GM18868 (cell line): Measurements from ENCODE around the gene FGR.
"Not testable (repeated sequence)": the region's sequence is repeated elsewhere in the genome, so short reads cannot be mapped to it uniquely, and the experiment has no call there.

Experiments
- ATAC-seq: cut with Tn5 transposase; IDR thresholded peaks from one replicate; pipeline ENCODE4 v1.9.1; 2021; ENCODE audit warnings: mild to moderate bottlenecking, moderate library complexity; ENCODE audit not compliant: unreplicated experiment

FGR gene

DNA sequence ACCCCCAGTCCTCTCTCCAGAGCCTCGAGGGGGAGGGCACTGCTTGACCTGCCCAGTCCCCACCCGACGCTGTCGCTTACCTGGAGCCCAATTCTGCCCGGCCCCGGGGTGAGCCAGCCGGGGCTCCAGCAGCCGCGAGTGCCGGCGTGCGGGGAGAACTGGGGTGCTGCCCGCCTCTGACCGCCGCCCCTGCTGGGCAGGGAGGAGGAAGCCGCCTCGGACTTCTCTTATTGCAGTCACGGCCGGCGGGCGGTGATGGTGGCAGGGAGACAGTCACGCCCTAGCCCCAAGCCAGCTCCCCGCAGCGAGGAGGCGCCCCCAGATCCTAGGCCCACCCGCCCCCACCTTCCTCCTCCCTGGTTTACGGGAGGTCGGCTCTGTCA, at the start of gene FGR:
TSS of gene FGR (minus strand) at position 201 of the 383 bp plus-strand sequence. CDS start 11,269 bp downstream, outside the sequence.
- ATAC-seq = no peak

DNA sequence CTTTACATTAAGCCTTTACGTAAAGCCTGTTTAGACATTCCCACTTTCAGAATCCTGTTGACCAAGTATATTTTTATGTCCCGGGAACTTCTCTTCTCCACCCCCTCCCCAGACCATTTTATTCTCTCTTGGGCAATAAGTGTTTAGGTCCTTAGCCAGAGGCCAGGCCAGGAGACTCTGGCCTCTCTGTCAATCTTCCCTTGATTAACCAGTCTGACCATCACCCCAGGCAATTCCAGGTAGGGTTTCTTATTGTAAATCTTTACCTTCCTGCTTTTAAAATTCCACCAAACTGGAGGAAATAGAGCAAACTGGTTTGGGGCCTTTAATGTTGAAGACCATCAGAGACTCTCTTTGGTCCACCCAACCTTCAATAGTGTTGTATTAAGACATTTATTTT, 49.2 kb upstream of the FGR start:
- ATAC-seq = no peak

DNA sequence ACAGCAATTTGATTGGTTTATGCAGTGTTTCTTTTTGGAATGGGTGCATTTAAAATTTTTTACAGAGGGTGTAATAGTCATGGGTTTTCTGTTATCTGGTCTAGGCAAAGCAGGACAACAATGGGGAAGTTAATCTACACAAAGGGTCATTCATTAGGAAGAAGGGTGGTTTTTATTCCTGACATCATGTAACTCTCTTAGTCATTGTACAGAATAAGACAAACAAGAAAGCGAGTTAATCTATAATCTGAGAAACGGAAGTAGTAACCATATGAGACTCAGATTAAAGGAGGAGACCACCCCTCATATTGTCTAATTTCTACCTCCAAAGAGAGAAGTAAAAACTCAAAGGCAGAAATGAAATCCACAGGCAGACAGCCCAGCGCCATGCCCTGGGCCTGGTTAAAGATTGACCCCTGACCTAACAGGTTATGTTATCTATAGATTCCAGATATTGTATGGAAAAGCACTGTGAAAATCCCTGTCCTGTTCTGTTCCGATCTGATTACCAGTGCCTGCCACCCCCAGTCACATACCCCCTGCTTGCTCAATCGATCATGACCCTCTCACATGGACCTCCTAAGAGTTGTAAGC, 47.5 kb upstream of the FGR start:
- no peak for ATAC-seq

DNA sequence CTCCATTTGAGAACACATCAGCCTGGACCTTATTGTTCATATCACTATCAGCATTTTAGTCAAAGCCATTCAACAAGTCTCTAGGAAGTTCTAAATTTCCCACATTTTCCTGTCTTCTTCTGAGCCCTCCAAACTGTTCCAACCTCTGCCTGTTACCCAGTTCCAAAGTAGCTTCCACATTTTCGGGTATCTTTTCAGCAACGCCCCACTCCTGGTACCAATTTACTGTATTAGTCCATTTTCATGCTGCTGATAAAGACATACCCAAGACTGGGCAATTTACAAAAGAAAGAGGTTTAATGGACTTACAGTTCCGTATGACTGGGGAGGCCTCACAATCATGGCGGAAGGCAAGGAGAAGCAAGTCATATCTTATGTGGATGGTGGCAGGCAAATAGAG, 46.6 kb upstream of the FGR start:
- not testable (repeated sequence) for ATAC-seq

DNA sequence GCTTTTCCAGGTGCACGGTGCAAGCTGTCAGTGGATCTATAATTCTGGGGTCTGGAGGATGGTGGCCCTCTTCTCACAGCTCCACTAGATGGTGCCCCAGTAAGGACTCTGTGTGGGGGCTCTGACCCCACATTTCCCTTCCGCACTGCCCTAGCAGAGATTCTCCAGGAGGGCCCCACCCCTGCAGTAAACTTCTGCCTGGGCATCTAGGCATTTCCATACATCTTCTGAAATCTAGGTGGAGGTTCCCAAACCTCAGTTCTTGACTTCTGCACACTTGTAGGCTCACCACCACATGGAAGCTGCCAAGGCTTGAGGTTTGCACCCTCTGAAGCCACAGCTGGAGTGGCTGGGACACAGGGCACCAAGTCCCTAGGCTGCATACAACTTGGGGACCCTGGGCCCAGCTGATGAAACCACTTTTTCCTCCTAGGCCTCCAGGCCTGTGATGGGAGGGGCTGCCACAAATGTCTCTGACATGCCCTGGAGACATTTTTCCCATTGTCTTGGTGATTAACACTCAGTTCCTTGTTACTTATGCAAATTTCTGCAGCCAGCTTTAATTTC, 45.3 kb upstream of the FGR start:
- not testable (repeated sequence) for ATAC-seq

DNA sequence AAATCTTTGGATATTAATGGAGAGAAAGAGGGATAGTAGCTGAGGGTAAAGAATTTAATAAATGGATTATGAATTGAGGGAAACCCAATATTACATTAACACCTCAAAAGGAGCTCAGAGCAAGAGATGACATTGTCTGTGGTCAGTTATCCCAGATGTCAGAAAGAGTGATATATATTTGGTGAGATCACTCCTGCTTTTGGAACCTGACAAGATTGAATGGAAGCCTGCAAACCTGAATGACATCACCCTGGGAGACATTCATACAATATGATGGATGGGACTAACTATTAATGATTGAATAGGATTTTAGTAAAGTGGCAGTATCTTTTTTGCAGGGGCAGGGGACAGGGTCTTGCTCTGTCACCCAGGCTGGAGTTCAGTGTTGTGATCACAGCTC, 43.8 kb upstream of the FGR start:
- ATAC-seq = no peak

DNA sequence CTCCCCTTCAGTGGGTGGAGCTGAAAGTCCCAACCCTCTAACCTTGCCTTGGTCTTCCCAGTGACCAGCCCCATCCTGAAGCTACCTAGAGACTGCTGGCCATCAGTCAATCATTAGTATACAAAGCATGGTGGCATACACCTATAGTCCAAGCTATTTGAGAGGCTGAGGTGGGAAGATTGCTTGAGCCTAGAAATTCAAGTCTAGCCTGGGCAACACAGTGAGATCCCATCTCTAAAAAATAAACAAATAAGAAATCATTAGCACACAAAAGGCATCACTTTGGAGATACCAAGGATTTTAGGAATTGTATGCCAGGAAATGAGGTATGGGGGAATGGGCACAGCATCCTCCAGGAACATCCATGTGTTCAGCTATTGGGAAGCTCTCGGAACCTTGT, 41.4 kb upstream of the FGR start:
- no peak for ATAC-seq

DNA sequence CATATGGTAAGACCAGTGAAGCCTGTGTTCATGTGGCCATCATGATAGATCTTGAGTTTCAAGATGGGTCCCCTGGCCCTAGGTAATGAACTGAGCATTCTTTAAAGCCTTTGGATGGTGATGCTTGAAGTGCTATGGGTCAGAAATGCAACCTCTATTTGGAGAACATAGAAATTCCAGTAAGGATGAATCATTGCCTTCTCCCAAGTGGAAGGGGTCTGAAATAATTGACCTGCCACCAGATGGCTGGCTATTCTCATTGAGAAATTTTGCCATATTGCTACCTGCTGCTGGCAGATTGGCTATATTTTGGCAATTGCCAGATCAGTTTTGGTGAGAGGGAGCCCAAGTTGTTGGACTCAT, 37.7 kb upstream of the FGR start:
- ATAC-seq = no peak

DNA sequence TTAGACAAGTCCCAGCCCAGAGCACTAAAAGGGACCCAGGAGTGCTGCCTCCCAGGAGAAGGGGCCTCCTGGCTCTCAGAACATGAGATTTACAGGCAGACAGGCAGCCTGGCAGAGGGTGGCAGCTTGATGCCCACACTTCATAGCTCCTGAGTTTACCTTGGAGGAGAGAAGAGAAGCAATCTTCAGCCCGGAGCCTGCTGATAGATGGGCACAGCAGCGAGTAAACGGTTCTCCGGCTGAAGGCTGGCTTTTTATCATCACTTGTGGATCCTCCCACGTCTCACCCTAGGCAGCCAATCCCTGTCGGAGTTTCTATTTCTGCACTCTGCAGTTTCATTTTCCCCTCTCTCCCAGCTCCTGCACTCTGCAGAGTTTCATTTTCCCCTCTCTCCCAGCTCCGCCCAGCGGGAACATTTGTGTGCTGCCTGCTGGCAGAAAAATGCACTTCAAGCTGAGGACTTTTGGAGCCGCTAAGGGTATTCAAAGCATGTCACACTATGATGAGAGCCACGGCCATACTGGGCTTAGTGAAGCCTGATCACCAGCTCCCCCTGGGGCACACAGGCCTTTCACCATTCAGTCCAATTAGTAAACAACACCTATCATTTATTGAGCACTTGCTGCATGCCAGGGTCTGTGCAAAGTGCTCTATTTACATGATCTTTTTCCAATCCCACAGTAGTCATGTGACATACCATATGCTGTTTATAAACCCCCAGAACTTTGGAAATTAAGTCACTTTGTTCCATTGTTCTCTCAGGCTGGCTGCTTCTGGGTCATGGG, 37.2 kb upstream of the FGR start, which contains the start of gene IFI6:
TSS of gene IFI6 (minus strand) at position 229 of the 786 bp plus-strand sequence. CDS start 2,878 bp downstream, outside the sequence.
- ATAC-seq = peak; percentile 80

DNA sequence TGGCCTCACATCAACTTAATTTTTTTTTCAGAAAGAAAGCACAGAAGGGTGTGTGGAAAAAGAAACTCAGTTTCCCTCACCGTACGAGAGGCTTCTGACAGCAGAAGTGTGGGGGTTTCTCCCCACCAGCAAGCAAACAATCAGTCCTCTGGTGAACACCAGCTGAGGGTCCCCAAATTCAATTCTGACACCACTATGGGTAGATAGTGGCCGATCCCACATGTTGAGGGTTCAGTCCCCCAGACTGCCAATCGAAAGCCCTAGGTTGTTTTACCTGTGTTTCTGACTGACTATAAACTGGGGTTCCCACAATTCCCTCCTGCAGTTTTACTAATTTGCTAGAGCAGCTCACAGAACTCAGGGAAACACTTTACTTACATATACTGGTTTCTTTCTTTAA, 34.9 kb upstream of the FGR start:
- no peak for ATAC-seq

DNA sequence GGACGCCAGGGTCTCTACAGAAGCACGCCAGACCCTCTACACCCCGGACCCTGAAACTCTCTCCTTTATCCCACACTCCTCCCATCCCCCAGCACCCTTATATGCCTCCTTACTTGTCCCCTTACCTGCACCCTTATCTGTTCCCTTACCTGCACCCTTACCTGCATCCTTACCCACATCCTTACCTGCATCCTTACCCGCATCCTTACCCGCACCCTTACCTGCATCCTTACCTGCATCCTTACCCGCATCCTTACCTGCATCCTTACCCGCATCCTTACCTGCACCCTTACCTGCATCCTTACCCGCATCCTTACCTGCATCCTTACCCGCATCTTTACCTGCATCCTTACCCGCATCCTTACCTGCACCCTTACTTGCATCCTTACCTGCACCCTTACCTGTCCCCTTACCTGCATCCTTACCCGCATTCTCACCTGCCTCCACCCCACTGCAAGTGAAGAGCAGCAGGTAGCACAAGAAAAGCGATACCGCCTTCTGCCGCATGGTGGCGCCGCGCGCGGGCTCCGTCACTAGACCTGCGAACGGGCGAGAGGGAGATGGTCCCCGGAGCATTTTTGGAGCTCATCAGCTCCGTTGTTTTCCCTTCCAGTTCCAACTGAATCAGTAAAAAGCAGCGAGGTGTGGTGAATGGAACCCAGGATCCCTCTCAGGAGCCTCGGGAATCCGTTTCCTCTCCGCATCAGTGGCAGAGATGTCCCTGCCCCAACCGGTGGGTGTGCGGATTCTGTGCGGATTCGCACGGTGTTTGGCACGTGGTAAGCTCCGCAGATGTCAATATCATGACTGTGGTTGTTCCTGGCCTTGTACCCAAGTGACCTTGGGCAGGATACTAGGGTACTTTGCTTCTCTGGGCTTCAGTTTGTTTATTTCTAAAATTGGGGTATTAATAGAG, 34.1 kb upstream of the FGR start:
- no peak for ATAC-seq

DNA sequence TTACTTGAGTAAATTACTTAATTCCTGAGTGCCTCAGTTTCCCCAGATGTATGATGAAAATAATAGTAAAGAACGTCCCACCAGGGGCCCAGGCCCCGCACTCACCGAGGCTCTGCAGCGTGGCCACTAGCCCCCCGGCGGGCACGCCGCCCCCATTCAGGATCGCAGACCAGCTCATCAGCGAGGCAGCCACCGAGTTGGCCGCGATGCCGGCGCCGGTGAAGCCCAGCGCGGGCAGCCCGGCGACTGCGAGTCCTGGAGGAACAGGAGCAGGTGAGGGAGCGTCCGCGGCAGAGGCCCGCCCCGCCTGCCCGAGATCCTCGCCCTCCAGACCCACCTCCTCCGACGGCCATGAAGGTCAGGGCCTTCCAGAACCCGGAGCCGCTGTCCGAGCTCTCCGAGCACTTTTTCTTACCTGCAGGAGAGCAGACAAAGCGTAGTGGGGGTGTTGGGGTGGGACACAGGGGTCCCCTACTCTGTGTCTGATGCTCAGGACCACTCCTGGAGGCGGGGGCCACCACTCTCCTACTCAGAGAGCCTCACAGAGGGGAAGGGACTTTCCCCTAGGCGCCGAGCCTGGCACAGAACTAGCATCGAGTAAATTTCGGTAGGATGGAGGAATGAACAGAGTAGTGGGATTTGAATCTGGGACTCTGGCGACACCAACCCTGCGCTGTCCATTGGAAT, 33.3 kb upstream of the FGR start:
- ATAC-seq = no peak

DNA sequence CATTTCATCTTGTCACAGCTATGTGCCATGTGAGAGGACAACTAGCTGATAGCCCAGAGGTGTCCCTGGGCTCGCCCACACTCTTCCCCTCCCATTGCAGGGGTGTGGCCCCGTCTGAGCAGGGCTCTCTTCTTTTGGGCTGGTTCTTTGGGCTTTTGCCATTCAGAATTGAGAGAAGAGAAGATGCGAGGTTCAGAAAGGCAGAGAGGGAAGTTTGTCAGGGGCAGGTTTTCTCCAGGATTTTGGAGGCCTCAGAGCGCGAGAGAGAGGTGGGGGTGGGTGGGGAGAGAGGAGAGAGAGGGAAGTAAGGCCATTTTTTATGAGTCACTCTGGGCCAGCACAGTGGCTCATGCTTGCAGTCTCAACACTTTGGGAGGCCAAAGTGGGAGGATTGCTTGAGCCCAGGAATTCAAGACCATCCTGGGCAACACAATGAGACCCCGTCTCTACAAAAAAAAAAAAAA, 31.8 kb upstream of the FGR start:
- ATAC-seq = no peak

DNA sequence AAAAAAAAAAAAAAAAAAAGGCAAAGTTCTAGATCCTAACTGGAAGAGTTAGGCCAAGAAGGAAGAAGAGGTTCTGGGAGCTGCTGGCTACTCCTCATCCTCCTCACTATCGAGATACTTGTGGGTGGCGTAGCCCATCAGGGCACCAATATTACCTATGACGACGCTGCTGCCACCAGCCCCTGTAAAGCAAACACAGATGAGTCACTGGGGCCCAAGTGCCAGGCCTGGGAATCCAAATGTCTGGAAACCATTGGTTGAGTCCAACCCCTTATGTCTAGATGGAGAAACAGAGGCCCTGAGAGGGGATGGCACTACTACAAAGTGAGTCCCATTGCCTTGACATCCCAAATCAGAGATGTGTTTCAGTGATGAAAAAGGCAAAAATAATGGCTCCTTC, 31.3 kb upstream of the FGR start:
- no peak for ATAC-seq

DNA sequence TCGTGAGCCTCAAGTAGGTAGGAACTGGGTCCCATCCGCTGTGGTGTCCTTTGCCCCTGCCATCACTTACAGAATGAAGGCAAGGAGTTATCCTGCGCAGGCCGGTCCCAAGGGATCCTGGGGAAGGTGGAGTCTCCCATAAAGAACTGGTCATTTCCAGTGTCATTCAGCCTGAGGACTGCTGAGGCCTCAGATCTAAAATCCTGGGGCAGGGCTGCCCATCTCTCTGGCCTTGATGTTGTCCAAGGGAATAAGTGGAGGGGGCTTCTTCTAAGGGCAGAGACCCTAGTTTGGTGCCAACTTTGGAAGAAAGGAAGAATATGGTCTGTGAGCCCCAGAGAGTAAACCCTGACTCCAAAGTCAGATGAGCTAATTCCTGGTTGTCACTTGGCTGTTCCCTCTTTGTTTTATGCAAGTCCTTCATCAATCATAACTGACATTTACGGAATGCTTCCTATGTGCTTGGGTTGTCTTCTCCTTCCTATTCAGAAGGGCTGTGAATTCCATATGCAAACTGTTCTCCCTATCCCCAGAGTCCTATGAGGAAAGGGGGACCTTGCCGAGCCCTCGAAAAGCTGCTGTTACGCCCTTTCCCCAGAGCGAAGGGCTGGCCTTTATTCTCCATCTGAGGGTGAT, 30.1 kb upstream of the FGR start:
- no peak for ATAC-seq

DNA sequence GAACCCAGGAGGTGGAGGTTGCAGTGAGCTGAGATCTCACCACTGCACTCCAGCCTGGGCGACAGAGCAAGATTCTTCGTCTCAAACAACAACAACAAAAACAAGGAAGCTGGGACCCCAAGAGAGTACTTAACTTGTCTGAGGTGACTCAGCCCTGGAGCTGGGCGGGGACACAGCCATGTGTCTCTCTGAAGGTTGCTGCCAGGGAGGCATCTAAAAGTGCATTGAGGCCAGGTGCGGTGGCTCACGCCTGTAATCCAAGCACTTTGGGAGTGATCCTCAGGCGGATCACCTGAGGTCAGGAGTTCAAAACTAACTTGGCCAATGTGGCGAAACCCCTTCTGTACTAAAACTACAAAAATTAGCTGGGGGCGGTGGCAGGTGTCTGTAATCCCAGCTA, 29.3 kb upstream of the FGR start:
- ATAC-seq = no peak

DNA sequence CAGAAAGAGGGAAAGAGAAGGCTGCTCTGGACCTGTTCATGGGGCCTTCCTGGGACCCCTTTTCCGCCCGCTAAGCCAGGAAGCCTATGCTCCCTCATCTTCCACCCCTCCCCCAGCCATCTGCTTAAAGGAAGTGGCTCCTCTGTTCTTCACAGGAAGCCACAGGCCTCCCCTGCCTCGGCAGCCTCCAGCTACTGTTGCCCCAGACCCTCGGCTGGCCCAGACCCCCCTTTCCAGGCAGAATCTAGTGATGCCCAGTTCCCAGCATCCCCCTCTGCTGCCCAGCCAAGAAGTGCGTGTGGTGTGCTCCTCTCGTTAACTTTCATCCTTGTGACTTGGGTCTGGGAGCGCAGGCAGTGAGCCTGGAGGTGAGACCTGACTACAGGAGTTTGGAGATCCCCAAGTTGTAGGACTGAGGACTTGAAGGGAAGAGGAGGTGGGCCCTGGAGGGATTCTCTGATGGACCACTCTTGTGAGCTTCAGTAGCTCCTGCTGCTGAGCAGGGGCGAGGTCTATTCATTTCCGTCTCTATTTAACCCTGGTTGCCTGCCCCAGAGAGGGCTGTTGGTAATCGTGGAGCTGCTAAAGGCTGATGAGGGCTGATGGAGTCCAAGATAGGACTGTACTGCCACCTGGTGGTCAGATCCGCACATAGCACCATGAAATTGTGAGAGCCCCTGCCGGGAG, 27.9 kb upstream of the FGR start:
- no peak for ATAC-seq

DNA sequence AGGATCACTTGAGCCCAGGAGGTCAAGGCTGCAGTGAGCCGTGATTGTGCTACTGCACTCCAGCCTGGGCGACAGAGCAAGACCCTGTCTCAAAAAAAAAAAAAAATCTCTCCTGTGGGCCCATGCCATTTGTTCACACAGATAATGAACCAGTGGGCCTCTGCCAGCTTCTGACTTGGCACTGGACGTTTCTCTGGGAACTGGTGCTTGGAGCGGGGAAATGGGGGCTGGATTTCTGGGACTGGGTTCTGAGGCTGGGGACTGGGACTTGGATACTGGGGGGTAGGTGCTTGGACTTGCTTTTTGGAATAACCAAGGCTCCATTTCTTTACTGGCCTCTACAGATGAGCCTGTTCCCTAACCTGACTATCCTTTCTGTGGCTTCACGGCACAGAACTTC, 27.3 kb upstream of the FGR start:
- no peak for ATAC-seq

DNA sequence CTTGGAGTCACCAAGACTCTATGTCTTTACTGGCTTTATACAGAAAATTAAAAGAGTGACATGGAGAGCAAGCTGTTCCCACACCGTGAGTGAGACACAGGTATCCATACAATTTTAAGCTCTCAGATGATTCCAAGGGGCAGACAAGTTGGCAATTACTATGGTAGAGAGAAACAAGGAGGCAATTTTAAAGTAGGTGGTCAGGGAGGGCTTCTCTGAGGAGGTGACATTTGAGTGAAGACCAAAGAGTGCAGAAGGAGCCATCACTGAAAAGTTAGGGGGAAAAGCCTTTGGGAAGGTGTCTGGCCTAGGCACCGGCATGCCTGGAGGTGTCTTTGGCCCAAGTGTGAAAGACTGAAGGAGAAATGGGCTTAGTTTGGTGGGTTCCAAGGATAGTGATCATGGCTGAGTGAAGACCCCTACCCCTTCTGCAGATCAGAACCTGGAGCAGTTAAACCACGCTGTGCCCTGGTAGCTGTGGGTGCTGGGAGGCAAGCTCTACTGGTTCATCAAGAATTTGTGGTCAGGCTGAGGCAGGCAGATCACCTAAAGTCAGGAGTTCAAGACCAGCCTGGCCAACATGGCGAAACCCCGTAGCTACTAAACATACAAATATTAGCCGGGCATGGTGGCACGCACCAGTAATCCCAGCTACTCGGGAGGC, 26.6 kb upstream of the FGR start:
- no peak for ATAC-seq
